H1 (cell line): ENCODE measurements around the gene INPP5F. TPM values are rescaled to one million over a fixed set of nuclear protein-coding genes. Genes with fewer than 3 reads are reported as not detected.
A peak's percentile ranks its signal among the peaks of the same experiment; 100 is the strongest.

Source experiments
- BRCA1 ChIP-seq: IDR thresholded peaks from 2 replicates; pipeline ENCODE4 v1.6.1; 2012; ENCODE audit warnings: low read depth, low read length, improper control_type of control experiment
- CBX5 ChIP-seq: fragments of 300-800, 300-1000 bp; sonication (generic); IDR thresholded peaks from 2 replicates; pipeline ENCODE4 v1.7.1; 2016; ENCODE audit warnings: antibody characterized with exemption, low read length, low read depth
- CBX8 ChIP-seq: fragments of 300-800, 300-1000 bp; sonication (generic); IDR thresholded peaks from 2 replicates; pipeline ENCODE4 v1.7.1; 2016; ENCODE audit warnings: low read depth, low read length, borderline replicate concordance
- CHD2 ChIP-seq: IDR thresholded peaks from 2 replicates; pipeline ENCODE4 v1.6.1; 2012; ENCODE audit warnings: low read length, improper control_type of control experiment
- EP300 ChIP-seq, 2 experiments: IDR thresholded peaks; 1 replicate in 1 of 2; 2 replicates in 1 of 2; pipeline ENCODE4 v1.6.1; 2011 to 2012; ENCODE audit warnings: low read depth in 2 of 2, low read length in 2 of 2, mild to moderate bottlenecking in 2 of 2, borderline replicate concordance in 1 of 2, inconsistent platforms in 1 of 2, moderate library complexity in 1 of 2
- JUND ChIP-seq: IDR thresholded peaks from 2 replicates; pipeline ENCODE4 v1.6.1; 2011; ENCODE audit warnings: mild to moderate bottlenecking, improper control_type of control experiment, low read length
- KDM1A ChIP-seq: fragments of 200-600, 300-600 bp; sonication (generic); IDR thresholded peaks from 2 replicates; pipeline ENCODE4 v1.7.1; 2016; ENCODE audit warnings: mild to moderate bottlenecking, low read length, borderline replicate concordance
- MAX ChIP-seq: IDR thresholded peaks from 2 replicates; pipeline ENCODE4 v1.6.1; 2012; ENCODE audit warnings: inconsistent platforms
- NRF1 ChIP-seq: IDR thresholded peaks from 2 replicates; pipeline ENCODE4 v1.6.1; 2011; ENCODE audit warnings: mild to moderate bottlenecking, low read depth, low read length, improper control_type of control experiment
- PHF8 ChIP-seq: fragments of 200-600 bp; sonication (generic); conservative IDR thresholded peaks from 2 replicates; pipeline ENCODE4 v1.7.1; 2012; ENCODE audit warnings: low read depth, mild to moderate bottlenecking, inconsistent platforms, low read length, moderate library complexity
- RNF2 ChIP-seq: fragments of 200-900, 300-1000 bp; sonication (generic); IDR thresholded peaks from 2 replicates; pipeline ENCODE4 v1.7.1; 2016; ENCODE audit warnings: borderline replicate concordance, low read depth, mild to moderate bottlenecking, antibody characterized with exemption, low read length; ENCODE audit not compliant: poor library complexity, severe bottlenecking; ENCODE audit errors: missing control alignments
- SIN3A ChIP-seq, 2 experiments: IDR thresholded peaks in 1 of 2; conservative IDR thresholded peaks in 1 of 2; 2 replicates each; pipeline ENCODE4 v1.6.1; 2011 to 2012; ENCODE audit warnings: low read length in 2 of 2, improper control_type of control experiment in 1 of 2, low read depth in 1 of 2, mild to moderate bottlenecking in 1 of 2
- SP4 ChIP-seq: IDR thresholded peaks from 2 replicates; pipeline ENCODE4 v1.6.1; 2012; ENCODE audit warnings: low read length, inconsistent platforms
- SRF ChIP-seq: IDR thresholded peaks from 2 replicates; pipeline ENCODE4 v1.6.1; 2011; ENCODE audit warnings: mild to moderate bottlenecking, low read depth, low read length, moderate library complexity
- TAF1 ChIP-seq: IDR thresholded peaks from 2 replicates; pipeline ENCODE4 v1.6.1; 2011; ENCODE audit warnings: mild to moderate bottlenecking, low read depth, low read length
- TCF12 ChIP-seq: IDR thresholded peaks from 2 replicates; pipeline ENCODE4 v1.6.1; 2011; ENCODE audit warnings: low read depth, mild to moderate bottlenecking, low read length
- ZNF274 ChIP-seq: IDR thresholded peaks from 2 replicates; pipeline ENCODE4 v1.7.0; 2012; ENCODE audit warnings: low read length, borderline replicate concordance; ENCODE audit errors: extremely low read depth
- polyA plus RNA-seq, 7 experiments: library from polyadenylated mRNA; depleted of rRNA in 3 of 7; stranded (reverse) in 5 of 7; unstranded in 2 of 7; fragments of >200 nt in 5 of 7; fragments of 200-250 nt in 2 of 7; gene quantifications; 1 replicate in 5 of 7; 2 replicates in 1 of 7; 4 replicates in 1 of 7; pipeline versions ENCODE4 v1.2.1 to v1.2.3, GENCODE V29; 2011 to 2013; ENCODE audit warnings: missing spikeins in 2 of 7, mixed read lengths in 2 of 7
- total RNA-seq: library from RNA; stranded (reverse); fragmentation: NEBNext Ultra II Directional; extraction: Animal tissue kit (Norgen Biotek cat#: 25700); gene quantifications from 2 replicates; pipeline ENCODE4 v1.2.1, GENCODE V29; 2021

Gene INPP5F
- total and polyA plus RNA-seq, 2 of the 8 experiments (the other 6 are each of a cell fraction or from before 2014, with no cell fraction given), result 50.1 to 101 TPM

GRCh38 chr10:119725828-119726675 is at the start of gene INPP5F (continued):
- TF ChIP-seq RNF2 (no peak), SIN3A (conservative IDR thresholded peaks at IDR 0.05 in 1 of 2, IDR thresholded peaks at IDR 0.05 in 1 of 2; ENCODE audit: low read depth in 1 of 2, low read length in 2 of 2) (peak; percentile 22 to 80; a peak in 3 of 4 replicates), SP4 (0 out of 2 replicates have a peak, but pooled peaks have one; percentile 40), CHD2 (no peak), EP300 (IDR thresholded peaks at IDR 0.05; ENCODE audit: borderline replicate concordance in 1 of 2, low read depth in 2 of 2, low read length in 2 of 2) (no peak; a peak in 1 of 3 replicates), TAF1 (no peak; the same call in 1 of the 2 replicates), PHF8 (peak; percentile 51), JUND (no peak), TCF12 (no peak), KDM1A (no peak), CBX8 (no peak), CBX5 (no peak), MAX (peak; percentile 21; the same call in 1 of the 2 replicates), BRCA1 (no peak), ZNF274 (no peak), SRF (no peak), NRF1 (no peak)
